Measurements from ENCODE around the gene XRN1.

- TF ChIP-seq CTCF (IDR thresholded peaks at IDR 0.05; ENCODE audit: insufficient read depth, low read depth, low read length) (no peak), EZH2 (IDR thresholded peaks at IDR 0.05; ENCODE audit: insufficient read depth, low read length) (no peak)
Measured at GRCh38 chr3:142492184-142492583, 44.3 kb upstream of the XRN1 start.
